Stomach smooth muscle (tissue), 2 donors: ENCODE results near the gene PROP1.
"Not testable (repeated sequence)": the region's sequence is repeated elsewhere in the genome, so short reads cannot be mapped to it uniquely, and the experiment has no call there.

Experiments used
- H3K27ac ChIP-seq: one replicate; pipeline ENCODE4 v1.7.0; 2013; ENCODE audit warnings: mild to moderate bottlenecking, low read length, inconsistent platforms
- H3K27me3 ChIP-seq, 2 donors: one replicate each; pipeline ENCODE4 v1.7.0; 2013; ENCODE audit warnings: low read length in 2 of 2; ENCODE audit not compliant: insufficient read depth in 2 of 2, control insufficient read depth in 1 of 2
- H3K36me3 ChIP-seq, 2 donors: one replicate each; pipeline ENCODE4 v1.7.0; 2013; ENCODE audit warnings: low read length in 2 of 2; ENCODE audit not compliant: control insufficient read depth in 2 of 2, insufficient read depth in 2 of 2
- H3K4me1 ChIP-seq: one replicate; pipeline ENCODE4 v1.7.0; 2013; ENCODE audit warnings: low read length; ENCODE audit not compliant: control insufficient read depth, insufficient read depth
- H3K4me3 ChIP-seq, 2 donors: one replicate each; pipeline ENCODE4 v1.7.0; 2013; ENCODE audit warnings: low read length in 2 of 2
- H3K9ac ChIP-seq, 2 donors: one replicate each; pipeline ENCODE4 v1.7.0; 2013; ENCODE audit warnings: low read length in 2 of 2, mild to moderate bottlenecking in 1 of 2
- H3K9me3 ChIP-seq, 2 donors: one replicate each; pipeline ENCODE4 v1.7.0; 2013; ENCODE audit warnings: low read length in 2 of 2; ENCODE audit not compliant: control insufficient read depth in 2 of 2
- donor health status: healthy.
- donor health status: Pancreatic carcinoma.

PROP1 gene

GRCh38 chr5:177995691-177996595 lies at the start of gene PROP1:
Gene PROP1 (minus strand): TSS chr5:177996242. CDS start chr5:177995933, 309 bp downstream.
- Histone ChIP-seq H3K27me3 (peaks cover 7 to 32% of the 10 kb centered on the region in 2 donors), H3K36me3 (no peaks in the 10 kb centered on the region), H3K9me3 (no peaks in the 10 kb centered on the region), H3K4me1 (no peaks in the 10 kb centered on the region), H3K9ac (no peak within 1 kb of the TSS), H3K4me3 (no peak within 1 kb of the TSS), H3K27ac (no peak within 1 kb of the TSS)

DNA sequence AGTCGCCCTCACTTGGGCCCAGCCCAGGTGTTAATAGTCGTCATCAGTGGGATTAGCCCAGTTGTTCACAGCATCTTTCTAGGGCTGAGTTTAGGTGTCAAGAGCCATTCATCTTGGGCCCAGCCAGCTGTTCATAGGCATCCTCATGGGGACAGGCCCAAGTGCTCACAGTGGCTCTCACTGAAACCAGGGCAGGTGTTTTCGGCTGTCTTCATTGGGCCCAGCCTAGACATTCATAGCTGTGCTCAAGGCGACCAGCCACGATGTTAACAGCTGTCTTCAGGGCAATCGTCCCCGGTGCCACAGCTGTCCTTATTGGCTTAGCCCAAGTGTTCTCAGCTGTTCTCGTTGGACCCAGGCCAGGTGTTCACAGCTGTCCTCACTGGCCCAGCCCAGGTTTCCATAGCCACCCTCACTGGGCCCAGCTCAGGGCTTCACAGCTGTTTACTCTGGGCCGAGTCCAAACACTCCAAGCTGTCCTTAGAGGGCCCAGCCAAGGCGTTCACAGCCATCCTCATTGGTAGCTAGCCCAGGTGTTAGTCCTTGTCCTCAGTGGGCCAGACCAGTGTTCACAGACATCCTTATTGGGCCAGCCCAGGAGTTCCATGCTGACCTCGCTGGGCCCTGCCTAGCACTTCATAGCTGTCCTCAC lies 23.5 kb upstream of the PROP1 start:
- not testable (repeated sequence) for H3K4me1 ChIP-seq, H3K36me3 ChIP-seq, H3K4me3 ChIP-seq, H3K9me3 ChIP-seq, H3K27me3 ChIP-seq, H3K9ac ChIP-seq, H3K27ac ChIP-seq

DNA sequence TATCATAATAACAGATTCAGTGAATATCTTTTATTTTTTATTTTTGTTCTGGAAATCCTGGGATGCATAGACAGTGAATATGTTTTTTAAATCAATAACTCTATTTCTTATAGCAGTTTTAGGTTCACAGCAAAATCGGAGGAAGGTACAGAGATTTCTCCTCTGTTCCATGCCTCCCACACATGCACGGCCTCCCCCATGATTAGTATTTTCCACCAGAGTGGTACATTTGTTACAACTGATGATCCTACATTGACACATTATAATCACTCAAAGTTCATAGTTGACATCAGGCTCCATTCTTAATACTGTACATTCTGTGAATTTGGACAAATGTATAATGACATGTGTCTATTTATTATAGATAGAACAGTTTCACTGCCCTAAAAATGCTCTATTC lies 16.7 kb upstream of the PROP1 start:
- not testable (repeated sequence) for H3K9ac ChIP-seq, H3K36me3 ChIP-seq, H3K9me3 ChIP-seq, H3K4me1 ChIP-seq, H3K27ac ChIP-seq, H3K4me3 ChIP-seq, H3K27me3 ChIP-seq

GRCh38 chr5:178011816-178012554 lies 15.9 kb upstream of the PROP1 start:
- H3K4me3 ChIP-seq, H3K36me3 ChIP-seq, H3K9me3 ChIP-seq, H3K27ac ChIP-seq, H3K4me1 ChIP-seq, H3K9ac ChIP-seq, H3K27me3 ChIP-seq: not testable (repeated sequence)

DNA sequence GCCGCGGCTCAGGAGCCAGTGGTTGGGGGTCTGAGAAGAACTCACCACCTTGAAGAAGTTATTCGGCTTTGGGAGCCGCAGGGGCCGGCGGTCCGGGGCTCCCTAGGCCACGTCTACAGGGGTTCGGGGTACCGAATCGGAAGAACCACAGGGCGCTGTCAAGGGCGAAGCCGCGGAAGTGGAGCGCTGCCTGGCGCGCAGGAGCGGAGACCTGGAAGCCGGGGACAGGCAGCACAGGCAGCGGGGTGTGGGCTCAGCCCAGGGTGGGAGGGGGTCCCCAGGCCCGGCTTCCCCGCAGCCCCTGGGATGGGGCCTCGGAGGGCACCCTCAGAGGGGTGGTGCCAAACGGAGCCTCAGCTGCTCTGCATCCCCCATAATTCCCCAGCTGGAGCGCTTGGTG lies 11.2 kb upstream of the PROP1 start:
- H3K27ac ChIP-seq, H3K36me3 ChIP-seq, H3K4me3 ChIP-seq, H3K4me1 ChIP-seq, H3K9ac ChIP-seq, H3K9me3 ChIP-seq, H3K27me3 ChIP-seq: not testable (repeated sequence)

GRCh38 chr5:178006536-178007231 lies 10.6 kb upstream of the PROP1 start:
- H3K27ac ChIP-seq, H3K36me3 ChIP-seq, H3K4me3 ChIP-seq: not testable (repeated sequence)

DNA sequence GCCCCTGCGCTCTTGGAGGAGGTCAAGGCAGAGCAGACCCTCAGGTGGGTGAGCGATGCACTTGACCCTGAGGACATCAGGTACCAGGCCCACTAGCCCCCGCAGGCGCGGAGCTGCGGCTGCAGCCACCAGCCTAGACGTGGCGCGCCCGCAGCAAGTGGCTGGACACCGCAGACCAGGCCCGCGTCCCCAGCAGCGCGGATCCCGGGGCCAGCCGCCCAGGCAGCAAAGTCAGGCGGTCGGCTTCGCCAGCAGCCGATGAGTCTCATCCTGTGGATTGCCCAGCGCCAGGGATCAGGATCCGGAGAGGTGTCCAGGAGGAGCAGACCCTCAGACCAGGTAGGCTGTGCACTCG lies 10.1 kb upstream of the PROP1 start:
- not testable (repeated sequence) for H3K27ac ChIP-seq, H3K4me1 ChIP-seq, H3K9ac ChIP-seq, H3K27me3 ChIP-seq, H3K36me3 ChIP-seq, H3K4me3 ChIP-seq, H3K9me3 ChIP-seq

More at GRCh38 chr5:178006536-178007231, 10.6 kb upstream of the PROP1 start:
- not testable (repeated sequence) for H3K4me1 ChIP-seq, H3K27me3 ChIP-seq, H3K9me3 ChIP-seq, H3K9ac ChIP-seq

DNA sequence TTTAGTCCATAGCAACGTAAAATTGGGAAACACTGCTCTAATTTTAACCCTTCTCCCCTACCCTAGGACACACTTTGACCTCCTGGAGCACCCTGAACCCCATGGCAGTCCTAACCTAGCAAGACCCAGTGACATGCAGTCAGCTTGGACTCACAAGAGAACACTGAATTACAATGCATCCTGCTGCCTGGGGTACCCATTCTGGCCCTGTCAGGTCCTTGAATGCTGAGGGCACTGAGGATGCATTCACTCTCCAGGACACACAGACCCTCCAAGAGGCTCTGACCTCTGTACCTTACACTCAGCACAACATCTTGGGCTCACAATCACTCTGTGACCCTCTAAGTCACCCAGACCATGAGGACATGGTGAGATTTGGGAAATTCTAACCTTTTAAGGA lies 1.8 kb upstream of the PROP1 start:
- no peaks in the 10 kb centered on the region for H3K36me3 ChIP-seq
- H3K27ac ChIP-seq: no peak overlapping the region
- H3K4me3 ChIP-seq: no peak overlapping the region
- no peaks in the 10 kb centered on the region for H3K4me1 ChIP-seq
- H3K9me3 ChIP-seq: no peaks in the 10 kb centered on the region
- H3K9ac ChIP-seq: no peak overlapping the region
- peaks cover 7 to 32% of the 10 kb centered on the region in 2 donors for H3K27me3 ChIP-seq

- Histone ChIP-seq H3K9ac (no peak overlapping the region), H3K4me1 (no peaks in the 10 kb centered on the region), H3K27me3 (peaks cover 7 to 32% of the 10 kb centered on the region in 2 donors)
These were observed 1.3 kb upstream of the PROP1 start for GRCh38 chr5:177997319-177997670.

DNA sequence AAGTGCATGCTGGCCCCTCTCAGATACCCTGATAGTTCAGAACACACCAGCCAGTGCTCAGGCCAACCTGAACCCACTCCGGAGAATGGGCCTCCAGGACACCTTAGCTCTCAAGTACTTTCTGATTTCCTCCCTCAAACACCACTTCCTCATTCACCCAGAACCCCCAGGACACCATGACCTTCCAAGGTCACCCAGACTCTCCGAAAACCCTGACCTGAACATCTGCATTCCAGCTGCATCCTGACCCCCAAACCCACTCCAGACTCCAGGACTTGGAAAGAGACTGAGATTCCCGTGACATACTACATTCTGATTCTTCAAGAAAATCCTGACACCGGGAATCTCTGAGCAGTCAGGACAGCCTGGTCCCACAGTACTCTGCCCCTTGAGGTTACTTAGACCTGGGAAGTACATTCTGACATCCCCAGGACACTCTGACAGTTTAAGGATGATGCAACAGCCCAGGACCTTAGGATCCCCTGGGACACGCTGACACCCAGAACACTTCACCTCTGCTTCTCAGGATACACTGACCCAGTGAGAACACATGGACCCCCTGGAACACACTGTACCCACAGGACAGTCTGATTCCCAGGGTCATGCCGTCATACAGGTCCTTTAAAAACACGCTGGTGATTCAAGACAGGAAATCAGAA lies 747 bp upstream of the PROP1 start:
- Histone ChIP-seq H3K4me1 (no peaks in the 10 kb centered on the region), H3K9me3 (no peaks in the 10 kb centered on the region), H3K4me3 (no peak overlapping the region), H3K36me3 (no peaks in the 10 kb centered on the region), H3K27me3 (peaks cover 7 to 32% of the 10 kb centered on the region in 2 donors), H3K27ac (no peak overlapping the region), H3K9ac (no peak overlapping the region)

More at GRCh38 chr5:177997319-177997670, 1.3 kb upstream of the PROP1 start:
- no peak overlapping the region for H3K27ac ChIP-seq
- H3K9me3 ChIP-seq: no peaks in the 10 kb centered on the region
- H3K4me3 ChIP-seq: no peak overlapping the region
- no peaks in the 10 kb centered on the region for H3K36me3 ChIP-seq
